ENCODE results near the gene PTPRG.
"Not testable (repeated sequence)": the region's sequence is repeated elsewhere in the genome, so short reads cannot be mapped to it uniquely, and the experiment has no call there.

The PTPRG gene

DNA sequence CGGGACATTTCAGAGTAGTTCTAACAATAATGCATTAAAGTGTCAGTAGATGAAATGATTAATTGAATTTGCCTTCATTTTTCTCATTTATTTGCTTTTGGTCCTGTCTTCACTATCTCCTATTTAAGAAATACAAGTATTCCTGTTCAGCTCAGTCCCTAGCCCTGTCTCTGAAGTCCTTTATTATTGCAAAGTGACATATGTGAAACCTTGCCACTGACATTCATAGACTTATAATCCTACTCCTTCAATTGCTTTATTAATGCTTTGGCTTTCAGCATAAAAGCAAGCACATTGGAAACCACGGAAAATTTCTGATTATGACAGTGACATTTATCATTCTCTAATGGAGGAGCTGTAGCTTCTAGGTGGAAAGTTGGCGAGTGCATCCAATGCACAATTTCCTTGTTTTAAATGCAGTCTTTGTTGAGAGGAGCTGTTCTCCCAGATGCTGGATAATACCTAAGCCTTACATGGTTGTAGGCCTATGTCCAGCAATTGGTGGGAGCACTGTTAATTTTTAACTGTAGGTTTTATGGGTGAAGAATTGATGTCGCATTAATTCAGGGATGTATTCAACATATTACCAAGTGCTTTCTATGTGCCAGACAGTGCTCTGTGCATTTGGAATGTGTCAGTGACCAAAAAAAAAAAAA is 474.2 kb downstream of the PTPRG start:
- in situ Hi-C loops (cut with MboI; ENCODE audit: low sequenced_read_pairs), result no loop called here

DNA sequence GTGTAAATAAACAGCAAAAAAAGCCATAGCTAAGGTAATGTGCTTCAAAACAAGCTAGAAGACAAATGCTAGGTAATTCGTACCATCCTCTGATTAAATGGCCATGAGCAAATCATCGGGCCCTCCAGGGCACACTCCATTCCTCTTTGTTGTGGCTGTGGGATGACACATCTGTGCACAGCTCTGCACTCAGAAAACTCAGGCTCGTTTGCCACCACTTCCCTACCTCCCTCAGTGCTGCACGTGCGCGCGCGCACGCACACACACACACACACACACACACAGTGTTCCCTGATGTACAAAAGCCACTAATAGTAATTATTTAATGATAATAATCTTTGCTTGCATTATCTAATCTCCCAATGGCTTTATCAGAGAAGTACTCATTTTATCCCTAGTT is 475.4 kb downstream of the PTPRG start:
- in situ Hi-C loops (cut with MboI; ENCODE audit: low sequenced_read_pairs), result no loop called here

DNA sequence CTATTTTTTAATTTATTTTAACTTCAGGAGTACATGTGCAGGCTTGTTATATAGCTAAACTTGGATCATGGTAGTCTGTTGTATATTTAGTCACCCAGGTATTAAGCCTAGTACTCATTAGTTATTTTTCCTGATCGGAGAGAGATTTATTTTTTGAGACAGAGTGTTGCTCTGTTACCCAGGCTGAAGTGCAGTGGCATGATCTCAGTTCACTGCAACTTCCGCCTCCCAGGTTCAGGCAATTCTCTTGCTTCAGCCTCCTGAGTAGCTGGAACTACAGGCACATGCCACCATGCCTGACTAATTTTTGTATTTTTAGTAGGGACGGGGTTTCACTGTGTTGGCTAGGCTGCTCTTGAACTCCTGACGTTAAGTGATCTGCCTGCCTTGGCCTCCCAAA is 477.4 kb downstream of the PTPRG start:
- in situ Hi-C loops (cut with MboI; ENCODE audit: low sequenced_read_pairs), result not testable (repeated sequence)

DNA sequence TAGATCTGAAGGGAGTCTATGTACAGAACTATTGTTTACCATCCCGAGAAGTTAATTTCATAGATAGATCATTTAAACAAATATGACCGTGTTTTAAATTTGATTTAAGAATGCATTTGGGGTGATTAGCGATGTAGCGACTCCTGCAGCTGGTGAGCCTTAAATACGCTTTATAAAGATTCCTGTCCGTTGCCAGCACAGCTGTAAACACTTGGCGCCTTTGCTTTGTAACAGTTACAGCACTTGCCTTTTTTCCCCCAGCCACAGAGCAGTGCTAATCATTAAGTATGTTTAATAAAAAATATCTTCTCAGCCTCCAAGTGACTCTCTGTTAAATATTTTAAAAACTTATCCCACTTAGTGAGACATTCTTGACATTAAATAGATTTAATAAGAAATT is 478.2 kb downstream of the PTPRG start:
- in situ Hi-C loops (cut with MboI; ENCODE audit: low sequenced_read_pairs), result no loop called here

DNA sequence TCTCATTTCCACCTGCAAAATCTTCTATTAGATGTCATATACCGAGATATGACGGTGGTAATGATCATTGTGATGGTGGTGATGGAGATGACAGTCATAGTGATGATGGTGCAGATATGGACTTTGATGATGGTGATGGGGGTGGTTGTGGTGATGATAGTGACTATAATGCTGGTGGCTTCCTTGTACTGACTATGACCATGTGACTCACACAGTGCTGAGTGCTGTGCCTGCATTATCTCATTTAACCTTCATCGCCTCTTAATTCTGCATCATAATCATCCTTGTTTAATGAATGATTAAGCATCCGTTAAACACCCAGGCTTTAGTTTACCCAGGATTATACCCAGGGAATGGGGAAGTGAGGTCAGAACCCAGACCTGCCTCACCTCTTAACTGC is 480.3 kb downstream of the PTPRG start:
- in situ Hi-C loops (cut with MboI; ENCODE audit: low sequenced_read_pairs), result no loop called here

DNA sequence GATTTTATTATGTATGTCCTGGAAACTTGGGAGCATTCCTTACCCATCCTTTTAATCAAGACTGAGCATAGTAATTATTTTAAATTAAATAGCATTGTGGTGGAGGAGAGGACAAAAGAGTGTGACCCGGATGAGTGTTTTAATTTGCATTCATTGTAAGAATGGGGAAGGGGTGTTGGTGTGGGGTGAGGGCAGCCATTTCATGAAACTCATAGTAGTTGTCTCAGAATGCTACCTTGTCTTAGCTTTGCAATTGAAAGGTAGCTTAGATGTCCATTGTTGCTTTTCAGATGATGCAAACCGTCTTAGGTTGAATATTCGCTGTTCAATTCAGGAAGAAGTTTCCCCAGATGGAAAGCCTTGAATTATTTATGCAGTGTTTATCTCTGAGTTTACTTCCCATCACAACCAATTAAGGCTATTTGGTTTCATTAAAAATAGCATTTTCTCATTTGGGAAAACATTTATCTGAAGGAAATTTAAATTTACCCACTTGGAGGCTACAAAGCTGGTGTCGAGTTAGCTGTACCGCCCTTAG is 483.6 kb downstream of the PTPRG start:
- in situ Hi-C loops (cut with MboI; ENCODE audit: low sequenced_read_pairs), result no loop called here

DNA sequence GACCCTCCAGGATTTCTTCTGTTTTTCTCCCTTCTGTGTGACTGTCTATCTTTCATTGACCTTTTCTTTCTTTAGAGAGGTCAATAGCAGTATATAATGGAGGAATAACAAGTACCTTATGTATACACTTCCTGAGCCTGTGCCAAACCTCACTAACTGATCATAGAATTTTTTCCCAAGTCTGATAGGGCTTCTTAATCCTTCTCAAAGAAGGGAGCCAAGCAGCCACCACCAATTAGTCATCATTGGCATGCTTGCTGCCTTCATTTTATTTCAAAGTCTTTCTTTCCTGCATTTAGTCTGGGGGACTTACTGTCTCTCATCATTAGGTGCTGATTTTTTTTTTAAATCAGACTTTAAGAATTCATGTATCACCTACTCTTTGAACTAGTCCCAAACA is 485.0 kb downstream of the PTPRG start:
- in situ Hi-C loops (cut with MboI; ENCODE audit: low sequenced_read_pairs), result no loop called here

DNA sequence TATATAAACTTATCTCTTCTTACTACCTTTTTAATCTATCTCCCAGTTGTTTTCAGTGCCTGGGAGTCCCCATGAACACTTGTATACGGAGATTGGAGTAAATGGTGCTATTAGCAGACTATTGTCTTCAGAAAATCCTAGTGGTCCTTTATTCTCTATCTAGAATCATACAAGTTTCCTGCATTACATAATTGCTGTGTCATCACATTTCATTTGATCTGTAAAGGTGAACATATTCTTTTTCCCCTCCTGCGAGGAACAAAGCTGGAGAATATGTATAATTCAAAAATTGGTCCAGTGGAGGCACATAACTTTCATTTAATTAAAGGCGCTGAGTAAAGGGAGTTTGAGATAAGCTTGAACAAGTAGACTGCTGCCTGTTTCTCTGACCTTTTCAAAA is 487.2 kb downstream of the PTPRG start:
- in situ Hi-C loops (cut with MboI; ENCODE audit: low sequenced_read_pairs), result no loop called here

DNA sequence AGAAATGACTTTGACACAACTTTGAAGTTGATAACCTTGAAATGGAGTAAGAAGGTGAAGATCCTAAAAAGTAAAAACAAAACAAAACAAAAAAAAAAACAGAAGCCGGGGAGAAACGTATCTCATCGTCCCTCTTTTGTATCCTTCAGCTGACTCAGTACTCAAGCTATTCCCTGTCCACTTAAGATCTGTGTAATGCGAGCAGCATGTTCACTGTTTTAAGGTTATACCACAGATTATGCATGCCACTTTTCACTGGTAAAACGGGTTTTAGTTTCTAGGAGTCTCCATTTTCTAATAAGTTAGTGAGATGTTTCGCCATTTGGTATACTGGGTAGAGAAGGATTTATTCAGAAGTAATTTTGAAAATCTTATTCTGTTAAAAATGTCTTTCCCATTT is 487.7 kb downstream of the PTPRG start:
- in situ Hi-C loops (cut with MboI; ENCODE audit: low sequenced_read_pairs), result no loop called here

DNA sequence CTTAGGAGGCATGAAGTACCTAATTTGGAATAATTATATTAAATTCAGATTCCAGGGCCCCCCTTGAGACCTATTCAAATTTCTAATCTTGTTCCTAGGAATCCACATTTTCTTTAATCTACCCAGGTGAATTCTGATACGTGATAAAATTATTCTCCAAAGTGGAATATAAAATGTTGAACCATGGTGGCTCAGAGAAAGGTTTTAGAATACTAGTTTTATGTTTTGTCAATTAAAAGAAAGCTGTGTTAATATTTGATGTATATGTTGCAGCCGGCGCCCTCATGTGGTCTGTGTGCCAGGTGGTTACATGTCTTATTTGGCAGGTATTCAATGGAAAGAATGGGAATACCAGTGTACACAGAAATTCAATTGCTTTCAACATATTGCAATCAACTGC is 490.1 kb downstream of the PTPRG start:
- in situ Hi-C loops (cut with MboI; ENCODE audit: low sequenced_read_pairs), result no loop called here

DNA sequence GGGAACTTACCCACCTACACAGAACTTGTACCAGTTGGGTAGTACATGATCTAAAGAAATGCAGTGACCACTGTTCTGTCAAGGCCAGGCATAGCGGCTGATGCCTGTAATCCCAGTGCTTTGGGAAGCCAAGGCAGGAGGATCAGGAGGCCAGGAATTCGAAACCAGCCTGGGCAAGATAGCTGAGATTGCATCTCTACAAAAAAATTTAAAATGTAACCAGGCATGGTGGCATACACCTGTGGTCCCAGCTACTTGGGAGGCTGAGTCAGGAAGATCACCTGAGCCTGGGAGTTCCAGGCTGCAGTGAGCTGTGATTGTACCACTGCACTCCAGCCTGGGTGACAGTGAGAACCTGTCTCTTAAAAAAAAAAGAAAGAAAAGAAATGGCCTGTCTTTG is 491.0 kb downstream of the PTPRG start:
- in situ Hi-C loops (cut with MboI; ENCODE audit: low sequenced_read_pairs), result no loop called here

DNA sequence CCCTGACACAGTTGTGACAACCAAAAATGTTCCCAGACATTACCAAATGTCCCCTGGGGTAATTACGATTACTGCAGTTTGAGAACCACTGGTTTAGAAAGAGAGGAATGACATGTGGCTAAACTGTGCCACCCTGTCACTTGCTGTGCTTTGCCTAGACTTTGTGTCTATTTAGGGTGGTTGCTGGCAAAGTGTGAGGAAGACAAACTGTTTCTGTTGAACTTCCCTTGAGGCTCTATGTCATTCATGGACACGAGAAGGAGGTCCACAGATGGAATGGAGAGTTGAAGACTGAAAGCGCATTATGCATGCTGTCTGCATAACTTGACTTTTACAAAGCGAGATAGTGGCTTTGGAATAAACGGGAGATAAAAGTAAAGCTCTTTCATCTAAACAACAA is 495.3 kb downstream of the PTPRG start:
- in situ Hi-C loops (cut with MboI; ENCODE audit: low sequenced_read_pairs), result no loop called here

DNA sequence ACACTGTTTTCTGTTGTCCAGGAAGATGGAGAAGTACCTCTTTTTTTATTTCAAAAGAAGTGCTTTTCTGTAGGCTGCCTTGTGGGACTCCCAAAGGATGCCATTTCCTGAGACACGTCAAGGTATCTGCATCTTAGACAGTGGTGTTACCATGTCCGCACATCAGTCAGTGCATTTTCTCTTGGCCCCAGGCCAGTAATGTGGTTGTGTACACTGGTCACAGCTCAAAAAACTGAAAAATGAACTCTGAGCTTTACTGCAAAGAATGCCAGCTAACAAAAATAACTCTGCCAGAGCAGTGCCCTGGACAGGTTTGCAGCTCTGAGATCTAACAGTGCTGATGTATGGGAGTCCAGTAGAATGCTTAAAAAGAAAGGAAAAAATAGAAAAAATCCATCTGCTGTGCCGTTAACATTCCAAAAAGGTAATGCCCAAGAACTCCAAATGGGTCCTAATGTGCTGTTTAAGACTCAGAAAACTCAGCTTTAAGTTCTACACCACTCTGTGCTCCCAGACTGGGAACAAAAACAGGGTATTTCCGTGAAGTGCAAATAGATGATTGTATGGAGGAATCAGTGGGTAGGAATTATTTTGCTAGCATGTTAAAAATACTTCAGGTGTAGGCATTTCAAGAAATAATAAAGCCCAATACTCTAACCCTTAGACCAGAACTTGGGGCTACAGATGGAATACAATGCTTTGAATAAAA is 496.1 kb downstream of the PTPRG start:
- in situ Hi-C loops (cut with MboI; ENCODE audit: low sequenced_read_pairs), result no loop called here

DNA sequence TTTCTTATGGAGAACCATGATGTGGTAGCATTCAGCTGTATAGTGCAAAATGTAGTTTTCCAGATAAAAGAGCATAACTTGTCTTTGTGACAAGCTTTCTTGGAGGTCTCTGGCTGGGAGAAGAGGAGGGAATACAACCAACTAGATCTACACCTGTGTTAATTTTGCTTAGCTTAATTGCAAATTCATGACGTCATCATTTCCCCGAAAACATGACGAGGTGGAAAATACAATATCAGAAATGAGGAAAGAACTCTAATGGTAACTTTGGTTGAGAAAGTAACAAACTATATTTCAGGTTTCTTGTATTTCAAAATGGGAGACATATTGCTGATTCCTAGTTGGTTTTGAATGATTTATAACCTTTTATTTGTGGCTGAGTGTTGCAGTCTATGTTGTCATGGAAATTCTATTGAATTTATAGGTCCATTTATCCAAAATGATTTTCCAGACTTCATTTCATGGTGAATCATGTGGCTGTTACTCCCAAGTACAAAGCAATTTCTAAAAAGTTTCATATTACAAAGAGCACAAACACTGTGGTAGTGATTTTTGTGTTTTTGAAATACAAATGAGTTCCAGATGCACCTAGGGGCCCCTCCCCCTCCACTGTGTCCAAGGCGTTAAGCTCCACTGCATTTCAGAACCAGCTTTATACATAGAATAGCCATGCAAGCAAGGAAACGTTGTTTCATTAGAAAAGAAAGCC is 504.8 kb downstream of the PTPRG start:
- in situ Hi-C loops (cut with MboI; ENCODE audit: low sequenced_read_pairs), result no loop called here

DNA sequence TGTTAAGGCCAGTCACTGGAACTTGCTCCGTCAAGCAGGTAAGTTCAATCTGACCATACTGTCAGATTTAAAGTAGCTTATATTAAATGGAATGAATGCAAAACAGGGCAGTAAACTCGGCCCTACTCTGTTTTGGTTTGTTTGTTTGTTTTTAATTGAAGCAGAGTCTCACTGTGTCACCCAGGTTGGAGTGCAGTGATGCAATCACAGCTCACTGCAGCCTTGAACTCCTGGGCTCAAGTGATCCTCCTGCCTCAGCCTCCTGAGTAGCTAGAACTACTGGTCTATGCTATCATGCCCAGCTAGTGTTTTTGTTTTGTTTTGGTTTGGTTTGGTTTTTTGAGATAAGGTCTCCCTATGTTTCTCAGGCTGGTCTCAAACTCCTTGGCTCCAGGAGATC is 507.0 kb downstream of the PTPRG start:
- in situ Hi-C loops (cut with MboI; ENCODE audit: low sequenced_read_pairs), result no loop called here

DNA sequence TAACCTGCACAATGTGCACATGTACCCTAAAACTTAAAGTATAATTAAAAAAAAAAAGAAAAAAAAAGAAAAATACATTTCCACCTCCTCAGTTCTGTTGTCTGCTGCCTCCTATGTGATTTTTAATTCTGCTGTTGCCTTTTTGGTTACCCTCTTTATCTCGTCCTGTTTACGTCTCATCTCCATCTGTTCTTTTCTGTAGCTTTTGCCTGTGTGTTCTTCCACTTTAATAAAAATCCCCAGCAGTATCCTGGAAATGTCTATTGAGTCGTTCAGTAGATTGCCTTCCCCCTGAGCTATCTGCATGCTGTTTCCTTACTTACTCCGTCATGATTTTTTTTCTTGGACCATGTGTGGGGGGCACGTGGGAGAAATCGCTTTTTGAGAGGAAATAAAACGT is 509.5 kb downstream of the PTPRG start:
- in situ Hi-C loops (cut with MboI; ENCODE audit: low sequenced_read_pairs), result no loop called here

DNA sequence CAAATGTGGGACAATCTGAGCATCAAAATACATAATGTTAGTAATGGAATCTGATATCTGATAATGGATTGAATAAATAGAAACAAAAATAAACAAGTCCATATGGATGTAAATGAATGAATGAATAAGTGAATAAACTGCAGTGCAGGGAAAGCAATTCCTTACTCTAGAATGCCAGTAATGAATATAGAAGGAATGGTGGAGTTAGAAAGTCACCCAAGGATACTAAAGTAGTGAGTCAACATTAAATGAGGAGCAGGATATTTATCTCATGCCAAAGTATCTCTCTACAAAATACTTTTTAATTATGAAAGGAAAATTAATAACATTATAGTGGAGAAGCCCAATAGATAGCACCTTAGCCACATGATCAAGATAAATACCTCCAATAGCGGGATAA is 511.7 kb downstream of the PTPRG start:
- in situ Hi-C loops (cut with MboI; ENCODE audit: low sequenced_read_pairs), result no loop called here

DNA sequence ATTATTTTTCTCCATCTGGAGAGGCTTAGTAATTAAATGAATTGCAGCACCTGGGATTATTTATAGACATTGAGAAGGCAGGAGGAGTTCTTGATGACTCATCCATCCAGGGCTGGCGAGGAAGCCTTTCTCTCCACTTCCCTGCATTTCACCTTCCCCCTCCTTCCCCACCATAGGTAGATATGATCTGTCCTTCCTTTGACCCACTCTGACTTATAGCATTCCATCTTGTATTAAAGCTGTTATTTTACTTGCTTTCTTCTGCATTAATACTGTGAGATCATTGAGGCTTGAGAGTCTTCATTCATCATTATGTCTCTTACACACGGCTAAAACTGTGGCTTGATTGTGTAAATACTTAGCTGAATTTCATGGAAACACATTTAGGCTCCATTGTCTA is 523.2 kb downstream of the PTPRG start:
- in situ Hi-C loops (cut with MboI; ENCODE audit: low sequenced_read_pairs), result no loop called here

DNA sequence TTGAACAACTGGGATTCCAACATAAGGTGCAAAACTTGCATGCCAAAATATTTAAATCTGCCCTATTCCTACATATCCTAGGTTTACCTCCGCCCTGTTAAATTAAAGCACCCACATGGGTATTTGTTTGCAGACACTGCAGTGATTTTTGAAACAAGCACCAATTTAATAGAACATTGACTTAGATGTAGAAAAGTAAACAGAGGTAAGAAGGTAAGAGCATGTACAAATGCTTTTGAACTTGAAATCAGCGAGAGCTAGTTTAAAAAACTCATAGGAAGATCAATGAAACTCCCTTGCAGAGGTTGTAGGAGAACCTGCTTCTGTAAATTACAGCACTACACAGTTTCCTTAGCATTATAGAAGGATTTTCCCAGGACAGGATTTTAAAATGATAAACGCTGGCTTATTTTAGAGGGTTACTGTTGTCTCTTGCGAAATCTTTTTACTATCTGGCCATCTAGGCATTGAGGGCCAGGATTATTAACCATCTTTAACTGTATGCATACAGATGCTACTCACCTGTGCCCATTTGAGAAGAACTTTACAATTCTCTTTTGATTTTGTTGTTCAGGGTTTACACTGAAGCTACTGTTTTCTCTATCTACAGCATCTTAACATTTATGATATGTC is 527.2 kb downstream of the PTPRG start:
- in situ Hi-C loops (cut with MboI; ENCODE audit: low sequenced_read_pairs), result no loop called here

DNA sequence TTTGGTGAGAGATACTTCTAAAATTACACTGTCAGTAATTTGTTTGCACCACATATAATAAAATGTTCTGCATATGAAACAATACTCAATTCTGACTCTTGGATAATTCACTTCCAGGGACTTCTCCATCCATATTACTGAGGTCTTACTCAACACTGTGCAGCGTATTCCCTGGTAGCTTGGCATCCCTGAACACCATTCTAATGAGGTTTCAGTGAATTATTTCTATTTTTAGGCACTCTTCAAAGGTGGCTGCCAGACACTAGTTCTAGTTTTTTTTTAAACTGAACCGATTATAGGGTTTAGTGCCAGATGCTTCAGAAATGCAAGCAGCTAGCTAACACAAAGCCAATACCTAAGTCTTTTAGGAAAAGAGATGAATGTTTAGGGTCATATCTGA is 528.7 kb downstream of the PTPRG start:
- in situ Hi-C loops (cut with MboI; ENCODE audit: low sequenced_read_pairs), result no loop called here

DNA sequence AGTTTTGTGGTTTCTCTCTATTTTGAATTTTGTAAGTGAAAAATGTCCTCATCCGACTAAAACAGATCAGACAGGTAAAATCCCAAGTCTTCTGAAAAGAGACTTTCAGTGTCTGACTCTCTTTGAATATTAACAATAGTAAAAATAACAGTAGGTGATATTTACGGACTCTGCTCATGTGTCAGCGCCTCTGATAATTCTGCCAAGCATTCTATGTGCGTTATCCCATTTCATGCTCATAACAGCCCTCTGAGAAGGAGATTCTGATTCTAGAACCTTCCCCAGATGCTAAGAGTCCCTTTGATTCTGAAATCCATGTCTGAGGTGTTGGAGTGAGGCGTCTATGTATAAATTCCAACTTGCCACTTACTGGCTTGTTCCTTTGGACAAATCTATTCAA is 529.1 kb downstream of the PTPRG start:
- in situ Hi-C loops (cut with MboI; ENCODE audit: low sequenced_read_pairs), result no loop called here

DNA sequence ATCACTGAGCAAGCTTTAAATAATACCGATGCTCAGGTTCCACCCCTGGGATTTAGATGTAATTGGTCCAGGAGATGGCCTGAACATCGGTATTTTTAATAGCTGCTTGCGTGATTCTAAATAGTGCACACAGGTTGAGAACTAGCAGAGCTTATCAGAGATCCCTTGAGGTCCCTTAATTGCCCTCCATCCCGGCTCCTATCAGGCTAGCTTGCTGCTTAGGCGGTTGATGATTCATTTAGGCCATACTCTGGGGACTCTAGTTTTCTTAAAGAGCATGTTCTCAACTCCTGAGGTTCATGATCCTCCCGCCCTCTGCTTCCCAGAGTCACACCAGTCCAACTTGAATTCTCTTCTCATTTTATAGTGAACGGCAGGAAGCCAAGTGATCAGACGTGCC is 531.7 kb downstream of the PTPRG start:
- in situ Hi-C loops (cut with MboI; ENCODE audit: low sequenced_read_pairs), result no loop called here
